Measurements from ENCODE around the gene SDC4.

DNA sequence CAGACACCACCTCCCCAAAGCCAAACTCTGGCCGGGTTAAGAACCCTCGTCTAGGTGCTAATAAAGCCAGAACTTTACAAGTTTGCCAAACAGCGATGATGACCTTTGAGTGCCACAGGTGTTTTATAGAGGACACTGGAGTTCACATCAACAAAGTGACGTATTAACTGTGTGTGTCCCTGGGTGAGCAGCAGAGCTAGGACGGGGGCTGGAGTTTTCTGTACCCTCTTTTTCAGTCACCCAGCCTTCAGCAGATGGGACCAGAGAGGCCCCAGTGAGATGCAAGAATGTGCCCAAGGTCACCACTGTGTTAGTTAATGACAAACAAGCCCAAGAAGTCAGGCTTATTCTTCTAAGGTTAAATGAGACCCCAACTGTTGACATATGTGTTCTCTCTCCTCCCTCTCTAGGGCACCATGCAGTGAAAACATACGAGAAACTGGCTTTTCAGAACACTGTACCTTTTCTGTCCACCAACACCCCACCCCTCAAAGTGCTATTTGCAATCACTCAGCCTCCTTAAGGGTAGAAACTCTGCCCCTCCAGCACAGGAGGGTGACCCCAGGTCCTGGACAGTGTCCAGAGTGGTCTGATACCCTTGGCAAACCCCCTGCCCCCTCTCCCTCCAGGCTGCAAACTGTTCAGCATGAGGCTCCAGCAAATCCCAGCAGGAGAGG, 5.2 kb downstream of the SDC4 start:
- TF ChIP-seq, protein P1, sequence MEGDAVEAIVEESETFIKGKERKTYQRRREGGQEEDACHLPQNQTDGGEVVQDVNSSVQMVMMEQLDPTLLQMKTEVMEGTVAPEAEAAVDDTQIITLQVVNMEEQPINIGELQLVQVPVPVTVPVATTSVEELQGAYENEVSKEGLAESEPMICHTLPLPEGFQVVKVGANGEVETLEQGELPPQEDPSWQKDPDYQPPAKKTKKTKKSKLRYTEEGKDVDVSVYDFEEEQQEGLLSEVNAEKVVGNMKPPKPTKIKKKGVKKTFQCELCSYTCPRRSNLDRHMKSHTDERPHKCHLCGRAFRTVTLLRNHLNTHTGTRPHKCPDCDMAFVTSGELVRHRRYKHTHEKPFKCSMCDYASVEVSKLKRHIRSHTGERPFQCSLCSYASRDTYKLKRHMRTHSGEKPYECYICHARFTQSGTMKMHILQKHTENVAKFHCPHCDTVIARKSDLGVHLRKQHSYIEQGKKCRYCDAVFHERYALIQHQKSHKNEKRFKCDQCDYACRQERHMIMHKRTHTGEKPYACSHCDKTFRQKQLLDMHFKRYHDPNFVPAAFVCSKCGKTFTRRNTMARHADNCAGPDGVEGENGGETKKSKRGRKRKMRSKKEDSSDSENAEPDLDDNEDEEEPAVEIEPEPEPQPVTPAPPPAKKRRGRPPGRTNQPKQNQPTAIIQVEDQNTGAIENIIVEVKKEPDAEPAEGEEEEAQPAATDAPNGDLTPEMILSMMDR (conservative IDR thresholded peaks at IDR 0.05), result no peak
- no peak for TF ChIP-seq ZFX (IDR thresholded peaks at IDR 0.05)

All from C4-2B (cell line).